NCI-H82 treated with DMSO at 0.1 percent for 48 hours (cell line): ENCODE results near the gene GCDH.
A peak's percentile ranks its signal among the peaks of the same experiment; 100 is the strongest.

Experiments used
- DNase-seq: peaks from one replicate; lab custom pipeline; 2025; ENCODE audit not compliant: unreplicated experiment; lab: John Stamatoyannopoulos, UW

Gene GCDH

GRCh38 chr19:12938779-12939601 is 48.0 kb downstream of the GCDH start:
- DNase-seq: peak; percentile 58

- DNase-seq: no peak
Measured at GRCh38 chr19:12939975-12940423, 49.0 kb downstream of the GCDH start.

GRCh38 chr19:12940897-12941296 is 49.9 kb downstream of the GCDH start:
- DNase-seq: no peak

DNA sequence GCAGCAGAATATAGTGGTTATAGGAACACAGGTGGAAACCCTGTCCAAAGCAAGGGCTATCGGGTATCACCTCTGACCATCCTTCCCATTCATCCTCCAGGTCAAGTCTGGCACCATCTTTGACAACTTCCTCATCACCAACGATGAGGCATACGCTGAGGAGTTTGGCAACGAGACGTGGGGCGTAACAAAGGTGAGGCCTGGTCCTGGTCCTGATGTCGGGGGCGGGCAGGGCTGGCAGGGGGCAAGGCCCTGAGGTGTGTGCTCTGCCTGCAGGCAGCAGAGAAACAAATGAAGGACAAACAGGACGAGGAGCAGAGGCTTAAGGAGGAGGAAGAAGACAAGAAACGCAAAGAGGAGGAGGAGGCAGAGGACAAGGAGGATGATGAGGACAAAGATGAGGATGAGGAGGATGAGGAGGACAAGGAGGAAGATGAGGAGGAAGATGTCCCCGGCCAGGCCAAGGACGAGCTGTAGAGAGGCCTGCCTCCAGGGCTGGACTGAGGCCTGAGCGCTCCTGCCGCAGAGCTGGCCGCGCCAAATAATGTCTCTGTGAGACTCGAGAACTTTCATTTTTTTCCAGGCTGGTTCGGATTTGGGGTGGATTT is 52.6 kb downstream of the GCDH start:
- no peak for DNase-seq

- DNase-seq: no peak
Measured at GRCh38 chr19:12944104-12944674, 53.2 kb downstream of the GCDH start.

DNA sequence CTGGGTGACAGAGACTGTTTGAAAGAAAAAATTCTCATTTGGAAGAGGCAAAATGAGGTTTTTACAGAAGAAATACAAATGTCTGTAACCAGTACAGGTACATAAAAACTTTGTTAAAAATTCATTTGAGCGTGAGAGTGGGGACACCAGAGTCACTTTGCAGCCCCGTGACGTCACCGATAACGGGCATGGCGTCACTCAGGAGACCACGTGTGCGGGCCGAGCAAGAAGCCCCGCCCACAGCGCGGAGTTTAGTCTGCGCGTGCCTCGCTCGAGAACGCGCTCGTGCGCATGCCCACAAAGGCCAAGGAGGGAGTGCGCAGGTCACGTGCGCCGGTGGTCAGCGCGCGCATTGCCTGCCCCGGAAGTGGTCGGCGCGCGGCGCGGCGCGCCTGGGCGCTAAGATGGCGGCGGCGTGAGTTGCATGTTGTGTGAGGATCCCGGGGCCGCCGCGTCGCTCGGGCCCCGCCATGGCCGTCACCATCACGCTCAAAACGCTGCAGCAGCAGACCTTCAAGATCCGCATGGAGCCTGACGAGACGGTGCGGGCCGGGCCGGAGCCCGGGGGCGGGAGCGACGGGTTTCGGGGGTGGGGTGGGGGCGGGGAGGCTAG is 54.6 kb downstream of the GCDH start, which contains the start of gene RAD23A:
TSS of gene RAD23A (plus strand) at position 384 of the 613 bp plus-strand sequence. CDS start at position 471, 87 bp downstream.
- DNase-seq: peak; percentile 94

DNA sequence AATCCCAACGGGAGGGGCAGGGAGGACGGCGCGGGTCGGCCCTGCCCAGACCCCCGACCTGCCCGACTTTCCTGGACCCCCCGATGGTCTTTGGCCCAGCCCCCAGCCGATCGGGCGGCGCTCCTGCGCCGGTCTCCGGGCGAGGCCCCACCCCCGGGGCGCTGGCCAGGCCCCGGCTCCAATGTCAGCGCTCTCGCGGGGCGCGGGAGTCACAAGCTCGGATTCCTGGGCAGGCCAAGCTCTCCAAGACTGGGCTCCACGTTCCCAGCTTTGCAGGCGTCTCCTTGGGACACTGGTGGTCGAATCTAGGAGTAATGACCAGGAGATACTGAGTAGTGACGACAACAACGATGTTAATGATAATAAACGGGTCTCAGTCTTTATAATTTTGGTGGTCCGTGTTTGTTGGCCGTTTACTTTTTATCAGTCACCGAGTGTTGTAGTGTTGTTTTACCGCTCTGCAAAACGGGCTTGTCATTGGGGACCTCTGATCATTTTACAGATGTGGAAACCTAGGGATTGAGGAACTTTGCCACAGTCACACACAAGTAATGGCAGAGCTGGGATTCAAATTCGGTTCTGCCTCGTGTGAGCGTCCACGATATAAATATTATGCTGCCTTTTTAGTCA is 55.2 kb downstream of the GCDH start:
- no peak for DNase-seq

- DNase-seq: no peak
Measured at GRCh38 chr19:12946731-12947496, 56.0 kb downstream of the GCDH start.

DNA sequence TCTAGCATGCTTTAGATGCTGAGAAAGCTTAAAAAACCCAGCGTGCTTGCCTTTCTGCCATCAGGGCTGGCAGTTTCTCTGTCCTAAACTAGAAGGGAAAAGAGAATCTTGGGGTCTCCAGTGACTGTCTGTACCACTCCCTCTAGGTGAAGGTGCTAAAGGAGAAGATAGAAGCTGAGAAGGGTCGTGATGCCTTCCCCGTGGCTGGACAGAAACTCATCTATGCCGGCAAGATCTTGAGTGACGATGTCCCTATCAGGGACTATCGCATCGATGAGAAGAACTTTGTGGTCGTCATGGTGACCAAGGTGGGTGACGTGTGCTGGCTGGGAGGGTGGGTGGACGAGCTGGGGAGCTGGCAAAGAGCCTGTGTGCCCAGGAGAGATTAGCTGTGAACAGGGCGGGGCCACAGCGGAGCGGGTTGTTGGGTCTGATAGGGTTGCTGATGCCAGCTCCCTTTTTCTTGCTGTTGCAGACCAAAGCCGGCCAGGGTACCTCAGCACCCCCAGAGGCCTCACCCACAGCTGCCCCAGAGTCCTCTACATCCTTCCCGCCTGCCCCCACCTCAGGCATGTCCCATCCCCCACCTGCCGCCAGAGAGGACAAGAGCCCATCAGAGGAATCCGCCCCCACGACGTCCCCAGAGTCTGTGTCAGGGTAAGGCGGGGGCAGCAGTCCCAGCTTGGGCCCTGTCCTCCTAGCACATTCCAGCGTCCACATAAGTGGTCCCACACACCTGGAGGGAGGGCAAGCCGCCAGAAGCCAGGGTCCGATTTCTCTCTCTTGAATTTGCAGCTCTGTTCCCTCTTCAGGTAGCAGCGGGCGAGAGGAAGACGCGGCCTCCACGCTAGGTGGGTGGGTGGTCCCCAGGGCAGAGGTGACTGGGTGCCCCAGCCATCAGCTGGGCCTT is 57.0 kb downstream of the GCDH start:
- no peak for DNase-seq

DNA sequence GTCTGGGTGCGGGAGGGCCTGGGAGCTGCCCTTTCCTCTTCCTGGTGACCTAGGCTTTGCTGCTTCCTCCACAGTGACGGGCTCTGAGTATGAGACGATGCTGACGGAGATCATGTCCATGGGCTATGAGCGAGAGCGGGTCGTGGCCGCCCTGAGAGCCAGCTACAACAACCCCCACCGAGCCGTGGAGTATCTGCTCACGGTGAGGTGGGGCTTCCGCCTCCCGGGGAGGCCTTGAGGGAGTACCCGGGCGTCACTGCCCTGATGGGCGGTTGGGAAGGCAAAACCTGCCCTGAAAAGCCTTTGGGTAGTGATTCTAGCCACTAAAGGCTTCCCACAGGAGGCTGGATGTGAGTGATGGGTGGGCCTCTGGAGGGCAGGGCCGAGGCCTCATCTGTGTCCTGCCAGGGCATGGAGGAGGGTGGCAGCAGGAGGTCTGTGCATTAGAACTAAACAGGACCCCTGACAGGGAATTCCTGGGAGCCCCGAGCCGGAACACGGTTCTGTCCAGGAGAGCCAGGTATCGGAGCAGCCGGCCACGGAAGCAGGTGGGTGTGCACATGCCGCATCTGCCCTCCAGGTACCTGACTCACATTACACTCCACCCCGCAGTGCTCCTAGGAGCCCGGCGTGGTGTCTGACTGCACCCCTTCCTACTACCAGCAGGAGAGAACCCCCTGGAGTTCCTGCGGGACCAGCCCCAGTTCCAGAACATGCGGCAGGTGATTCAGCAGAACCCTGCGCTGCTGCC is 57.8 kb downstream of the GCDH start:
- no peak for DNase-seq
